ENCODE results near the gene THOC6.

THOC6 gene

GRCh38 chr16:3023669-3024478 is at the start of gene THOC6, which contains the start of gene HCFC1R1:
Gene THOC6, plus strand, starts transcription at chr16:3024035. Its CDS starts 292 bp downstream, at chr16:3024327.
Gene HCFC1R1, minus strand, starts transcription at chr16:3023942. Its CDS starts 1 bp downstream, at chr16:3023941.
- Histone ChIP-seq H3K27me3 (ENCODE audit: insufficient read depth, low read length) (no peaks in the 10 kb centered on the region), H3K79me2 (ENCODE audit: control insufficient read depth, insufficient read depth, low read length, unreplicated experiment) (no peaks in the 10 kb centered on the region), H3K36me3 (ENCODE audit: insufficient read depth, low read length) (no peaks in the 10 kb centered on the region), H2AFZ (ENCODE audit: low read length, unreplicated experiment) (no peak within 1 kb of the TSS), H3K27ac (ENCODE audit: low read depth, low read length) (peak within 1 kb of the TSS; percentile 99), H3K4me3 (ENCODE audit: low read depth, low read length) (peak within 1 kb of the TSS; percentile 93), H3K4me1 (ENCODE audit: control insufficient read depth, insufficient read depth, low read length, unreplicated experiment) (peaks cover 10% of the 10 kb centered on the region)

DNA sequence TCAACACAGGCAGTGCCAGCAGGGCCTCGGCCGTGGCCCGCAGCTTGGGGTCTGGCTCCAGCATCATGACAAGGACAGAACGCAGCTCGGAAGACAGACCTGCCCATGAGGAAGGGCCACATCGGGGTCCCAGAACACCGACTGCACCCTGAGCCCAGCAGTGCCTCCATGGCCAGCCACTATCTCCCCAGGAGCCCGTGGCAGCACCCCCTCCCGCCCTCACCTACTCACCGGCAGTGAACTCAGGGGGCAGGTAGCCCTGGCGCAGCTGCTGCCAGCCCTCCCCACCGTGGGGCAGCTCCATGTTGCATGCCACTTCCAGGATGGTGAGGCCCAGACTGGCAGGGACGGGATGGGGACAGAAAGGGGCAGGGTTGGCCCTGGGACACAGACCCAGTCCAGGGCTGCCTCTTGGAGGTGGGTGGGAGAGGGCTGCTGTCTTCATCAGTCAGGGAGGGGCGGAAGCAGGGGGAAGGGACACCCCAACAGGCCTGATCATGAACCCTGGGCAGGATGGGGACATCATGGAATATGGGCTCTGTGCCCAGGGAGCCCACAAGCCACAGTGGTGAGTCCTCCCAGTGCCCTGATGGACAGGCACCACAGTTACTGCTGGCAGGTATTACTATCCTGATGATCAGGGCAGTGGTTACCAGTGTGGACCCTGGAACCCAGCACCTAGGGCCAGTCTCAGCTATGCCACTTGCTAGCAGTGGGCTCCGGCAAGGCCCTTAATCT is 49.3 kb upstream of the THOC6 start:
- H3K4me1 ChIP-seq (ENCODE audit: control insufficient read depth, insufficient read depth, low read length, unreplicated experiment), result peaks cover 3% of the 10 kb centered on the region

DNA sequence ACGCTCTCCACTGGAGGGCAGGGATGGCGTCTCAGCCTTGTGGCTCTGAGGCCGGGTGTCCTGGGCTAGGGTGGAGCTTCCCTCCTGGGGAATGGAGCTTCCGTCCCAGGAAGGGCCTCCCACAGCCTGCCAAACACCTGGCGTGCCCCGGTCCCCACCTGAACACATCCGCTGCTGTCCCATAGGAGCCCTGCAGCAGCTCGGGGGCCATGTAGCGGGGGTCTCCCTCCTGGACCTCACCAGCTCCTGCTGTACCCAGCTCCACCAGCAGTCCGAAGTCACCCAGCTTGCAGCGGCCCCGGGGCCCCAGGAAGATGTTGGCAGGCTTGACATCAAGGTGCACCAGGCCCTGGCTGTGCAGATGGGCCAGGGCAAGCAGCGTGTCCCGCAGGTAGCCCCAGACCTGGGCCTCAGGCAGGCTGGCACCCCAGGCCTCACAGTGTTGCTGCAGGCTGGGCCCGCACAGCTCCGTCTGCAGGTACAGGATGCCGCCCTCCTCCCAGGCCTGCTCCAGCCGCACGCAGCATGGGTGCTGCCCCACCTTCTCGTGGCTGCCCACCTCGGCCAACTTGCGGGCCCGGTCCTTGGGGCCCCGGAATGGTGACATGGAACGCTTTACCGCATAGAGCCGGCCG is 48.6 kb upstream of the THOC6 start:
- Histone ChIP-seq H3K36me3 (ENCODE audit: insufficient read depth, low read length) (no peaks in the 10 kb centered on the region), H3K4me1 (ENCODE audit: control insufficient read depth, insufficient read depth, low read length, unreplicated experiment) (peaks cover 1% of the 10 kb centered on the region), H3K4me3 (ENCODE audit: low read depth, low read length) (no peak overlapping the region), H3K27ac (ENCODE audit: low read depth, low read length) (no peak overlapping the region), H2AFZ (ENCODE audit: low read length, unreplicated experiment) (no peak overlapping the region), H3K79me2 (ENCODE audit: control insufficient read depth, insufficient read depth, low read length, unreplicated experiment) (peaks cover 7% of the 10 kb centered on the region), H3K27me3 (ENCODE audit: insufficient read depth, low read length) (no peaks in the 10 kb centered on the region)

More for the DNA sequence above, 49.3 kb upstream of the THOC6 start:
- Histone ChIP-seq H3K36me3 (ENCODE audit: insufficient read depth, low read length) (no peaks in the 10 kb centered on the region), H3K27ac (ENCODE audit: low read depth, low read length) (no peak overlapping the region), H3K4me3 (ENCODE audit: low read depth, low read length) (no peak overlapping the region), H3K27me3 (ENCODE audit: insufficient read depth, low read length) (no peaks in the 10 kb centered on the region), H2AFZ (ENCODE audit: low read length, unreplicated experiment) (no peak overlapping the region), H3K79me2 (ENCODE audit: control insufficient read depth, insufficient read depth, low read length, unreplicated experiment) (peaks cover 2% of the 10 kb centered on the region)

DNA sequence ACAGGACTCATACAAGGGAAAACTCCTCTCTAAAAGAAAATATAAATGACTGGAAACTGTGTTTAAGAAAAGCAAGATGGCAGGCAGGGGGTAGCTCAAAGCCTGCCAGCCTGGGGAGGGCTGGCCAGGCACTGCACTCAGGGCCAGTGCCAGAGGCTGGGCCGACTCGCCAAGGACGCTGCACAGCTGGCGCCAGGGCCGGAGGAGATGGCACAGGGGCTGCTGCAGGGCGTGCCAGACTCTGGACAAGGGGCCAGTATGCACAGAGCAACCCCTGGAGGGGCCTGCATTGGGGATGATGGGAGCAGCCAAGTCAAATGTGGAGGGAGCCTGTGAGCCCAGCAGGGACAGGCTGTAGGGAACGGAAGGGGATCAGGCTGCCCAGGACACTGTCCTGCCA is 47.6 kb upstream of the THOC6 start:
- Histone ChIP-seq H3K36me3 (ENCODE audit: insufficient read depth, low read length) (no peaks in the 10 kb centered on the region), H3K79me2 (ENCODE audit: control insufficient read depth, insufficient read depth, low read length, unreplicated experiment) (peaks cover 7% of the 10 kb centered on the region), H3K4me1 (ENCODE audit: control insufficient read depth, insufficient read depth, low read length, unreplicated experiment) (peaks cover 4% of the 10 kb centered on the region), H2AFZ (ENCODE audit: low read length, unreplicated experiment) (no peak overlapping the region), H3K4me3 (ENCODE audit: low read depth, low read length) (no peak overlapping the region), H3K27ac (ENCODE audit: low read depth, low read length) (no peak overlapping the region), H3K27me3 (ENCODE audit: insufficient read depth, low read length) (no peaks in the 10 kb centered on the region)

GRCh38 chr16:2976673-2977072 is 47.2 kb upstream of the THOC6 start:
- Histone ChIP-seq H3K4me1 (ENCODE audit: control insufficient read depth, insufficient read depth, low read length, unreplicated experiment) (peaks cover 7% of the 10 kb centered on the region), H3K79me2 (ENCODE audit: control insufficient read depth, insufficient read depth, low read length, unreplicated experiment) (peaks cover 7% of the 10 kb centered on the region), H3K4me3 (ENCODE audit: low read depth, low read length) (no peak overlapping the region), H2AFZ (ENCODE audit: low read length, unreplicated experiment) (no peak overlapping the region), H3K36me3 (ENCODE audit: insufficient read depth, low read length) (no peaks in the 10 kb centered on the region), H3K27ac (ENCODE audit: low read depth, low read length) (no peak overlapping the region), H3K27me3 (ENCODE audit: insufficient read depth, low read length) (no peaks in the 10 kb centered on the region)

GRCh38 chr16:2977440-2977839 is 46.4 kb upstream of the THOC6 start:
- peaks cover 7% of the 10 kb centered on the region for H3K4me1 ChIP-seq (ENCODE audit: control insufficient read depth, insufficient read depth, low read length, unreplicated experiment)
- peaks cover 7% of the 10 kb centered on the region for H3K79me2 ChIP-seq (ENCODE audit: control insufficient read depth, insufficient read depth, low read length, unreplicated experiment)
- no peaks in the 10 kb centered on the region for H3K27me3 ChIP-seq (ENCODE audit: insufficient read depth, low read length)
- H3K36me3 ChIP-seq (ENCODE audit: insufficient read depth, low read length), result no peaks in the 10 kb centered on the region
- H3K4me3 ChIP-seq (ENCODE audit: low read depth, low read length), result no peak overlapping the region
- H3K27ac ChIP-seq (ENCODE audit: low read depth, low read length), result no peak overlapping the region
- no peak overlapping the region for H2AFZ ChIP-seq (ENCODE audit: low read length, unreplicated experiment)

DNA sequence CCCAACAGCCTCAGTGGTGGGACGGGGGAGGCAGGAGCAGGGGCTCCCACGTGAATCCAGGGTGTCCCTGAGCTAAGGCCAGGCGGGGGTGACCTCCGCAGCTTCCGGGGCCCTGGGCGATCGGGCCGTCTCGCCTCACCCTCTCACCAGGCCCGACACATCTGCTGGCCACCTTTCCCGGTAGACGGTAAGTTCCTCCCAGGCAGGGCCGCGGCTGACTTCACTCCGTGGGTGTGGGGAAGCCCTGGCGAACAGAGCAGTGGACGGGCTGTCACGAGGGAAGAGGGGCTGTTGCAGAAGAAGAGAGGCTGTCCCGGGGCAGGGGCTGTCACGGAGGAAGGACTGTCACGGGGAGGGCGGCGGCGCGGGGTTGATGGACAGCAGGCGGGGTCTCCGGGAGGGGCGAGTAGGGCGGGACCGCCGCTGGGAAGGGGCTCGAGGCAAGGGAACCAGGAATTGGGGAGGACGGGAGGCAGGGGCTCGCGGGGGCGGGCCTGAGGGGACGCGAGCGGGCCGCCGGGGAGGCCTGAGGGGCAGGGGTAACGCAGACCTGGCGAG is 44.1 kb upstream of the THOC6 start:
- Histone ChIP-seq H2AFZ (ENCODE audit: low read length, unreplicated experiment) (peak overlapping the region; percentile 55), H3K79me2 (ENCODE audit: control insufficient read depth, insufficient read depth, low read length, unreplicated experiment) (peaks cover 7% of the 10 kb centered on the region), H3K36me3 (ENCODE audit: insufficient read depth, low read length) (no peaks in the 10 kb centered on the region), H3K27ac (ENCODE audit: low read depth, low read length) (no peak overlapping the region), H3K4me3 (ENCODE audit: low read depth, low read length) (peak overlapping the region; percentile 94), H3K4me1 (ENCODE audit: control insufficient read depth, insufficient read depth, low read length, unreplicated experiment) (peaks cover 7% of the 10 kb centered on the region), H3K27me3 (ENCODE audit: insufficient read depth, low read length) (no peaks in the 10 kb centered on the region)

DNA sequence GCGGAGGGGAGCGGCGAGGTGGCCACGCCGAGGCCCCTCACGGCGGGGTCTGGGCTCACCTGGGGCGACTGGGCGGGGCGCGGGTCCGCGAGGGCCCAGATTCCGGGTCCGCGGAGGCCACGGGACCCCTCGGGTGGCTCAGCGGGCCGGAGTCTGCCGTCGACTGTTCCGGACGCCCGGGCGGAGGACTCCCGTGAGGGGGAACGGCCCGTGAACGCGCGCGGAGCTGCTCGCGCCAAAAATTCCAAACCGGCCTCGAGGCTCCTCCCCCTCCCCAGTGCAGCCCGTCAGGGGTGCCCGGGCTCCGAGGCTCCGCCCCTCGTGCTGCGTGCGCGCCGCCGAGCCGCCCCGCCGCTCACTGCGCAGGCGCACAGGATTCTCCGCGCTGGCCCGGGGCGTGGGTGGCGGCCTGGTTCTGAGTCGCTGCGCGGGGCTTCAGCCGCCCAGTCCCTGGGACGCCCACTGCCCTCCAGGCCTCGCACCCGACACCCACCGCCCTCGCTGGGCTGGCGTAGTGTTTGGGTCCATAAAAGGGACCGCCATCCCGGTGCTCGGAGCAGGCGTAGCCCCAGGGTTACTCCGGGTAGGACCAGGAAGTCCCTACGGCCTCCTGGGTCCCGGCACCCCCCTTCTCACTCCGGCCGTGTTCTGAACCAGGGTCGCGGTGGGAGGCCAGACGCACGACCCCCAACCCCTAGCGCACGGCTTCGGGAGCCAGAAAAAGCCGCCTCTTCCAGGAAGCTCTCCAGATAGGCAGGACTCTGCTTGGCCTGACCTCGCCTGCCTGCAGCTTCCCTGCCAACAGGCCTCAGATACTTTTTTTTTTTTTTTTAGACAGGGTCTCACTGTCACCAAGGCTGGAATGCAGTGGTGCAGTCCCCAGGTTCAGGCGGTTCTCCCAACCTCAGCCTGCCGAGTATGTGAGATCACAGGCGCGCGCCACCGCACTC is 43.3 kb upstream of the THOC6 start, which contains the start of gene PKMYT1:
Gene PKMYT1, minus strand, starts transcription at position 220 of the 950 bp plus-strand sequence. CDS start 789 bp downstream, outside the sequence.
- peaks cover 7% of the 10 kb centered on the region for H3K4me1 ChIP-seq (ENCODE audit: control insufficient read depth, insufficient read depth, low read length, unreplicated experiment)
- H3K79me2 ChIP-seq (ENCODE audit: control insufficient read depth, insufficient read depth, low read length, unreplicated experiment), result peaks cover 7% of the 10 kb centered on the region
- H3K36me3 ChIP-seq (ENCODE audit: insufficient read depth, low read length), result no peaks in the 10 kb centered on the region
- H2AFZ ChIP-seq (ENCODE audit: low read length, unreplicated experiment), result peak within 1 kb of the TSS; percentile 77
- peak within 1 kb of the TSS; percentile 94 for H3K4me3 ChIP-seq (ENCODE audit: low read depth, low read length)
- H3K27ac ChIP-seq (ENCODE audit: low read depth, low read length), result peak within 1 kb of the TSS; percentile 46; the same call in 1 of the 2 replicates
- no peaks in the 10 kb centered on the region for H3K27me3 ChIP-seq (ENCODE audit: insufficient read depth, low read length)

- Histone ChIP-seq H2AFZ (ENCODE audit: low read length, unreplicated experiment) (no peak overlapping the region), H3K4me3 (ENCODE audit: low read depth, low read length) (peak overlapping the region; percentile 94), H3K27me3 (ENCODE audit: insufficient read depth, low read length) (no peaks in the 10 kb centered on the region), H3K4me1 (ENCODE audit: control insufficient read depth, insufficient read depth, low read length, unreplicated experiment) (peaks cover 7% of the 10 kb centered on the region), H3K36me3 (ENCODE audit: insufficient read depth, low read length) (no peaks in the 10 kb centered on the region), H3K79me2 (ENCODE audit: control insufficient read depth, insufficient read depth, low read length, unreplicated experiment) (peaks cover 7% of the 10 kb centered on the region), H3K27ac (ENCODE audit: low read depth, low read length) (no peak overlapping the region)
Measured at GRCh38 chr16:2981177-2981898, 42.5 kb upstream of the THOC6 start.
